ENCODE measurements around the gene SLC34A1.
"Not testable (repeated sequence)": the region's sequence is repeated elsewhere in the genome, so short reads cannot be mapped to it uniquely, and the experiment has no call there.

Gene SLC34A1

GRCh38 chr5:177369645-177370440, 14.4 kb upstream of the SLC34A1 start:
- no peak for DNase-seq

- DNase-seq, result peak; percentile 74 to 85
Measured at GRCh38 chr5:177370488-177371119, 13.6 kb upstream of the SLC34A1 start.

- no peak for DNase-seq
Measured at GRCh38 chr5:177371120-177372033, 12.9 kb upstream of the SLC34A1 start.

- no peak for DNase-seq
Measured at GRCh38 chr5:177372034-177372896, 12.0 kb upstream of the SLC34A1 start.

- no peak for DNase-seq
Measured at GRCh38 chr5:177372910-177373309, 11.3 kb upstream of the SLC34A1 start.

- DNase-seq, result no peak
Measured at GRCh38 chr5:177373806-177374205, 10.4 kb upstream of the SLC34A1 start.

GRCh38 chr5:177374211-177374610, 10.0 kb upstream of the SLC34A1 start:
- DNase-seq, result no peak

GRCh38 chr5:177375516-177375915, 8.7 kb upstream of the SLC34A1 start:
- DNase-seq, result not testable (repeated sequence)

- DNase-seq, result no peak
Measured at GRCh38 chr5:177376107-177376506, 8.1 kb upstream of the SLC34A1 start.

GRCh38 chr5:177377851-177378776, 6.1 kb upstream of the SLC34A1 start:
- no peak for DNase-seq

- DNase-seq, result no peak
Measured at GRCh38 chr5:177378884-177379883, 5.0 kb upstream of the SLC34A1 start.

GRCh38 chr5:177380805-177381126, 3.5 kb upstream of the SLC34A1 start:
- DNase-seq, result no peak

GRCh38 chr5:177382423-177383029, 1.7 kb upstream of the SLC34A1 start:
- DNase-seq, result peak in 1 of 2 experiments; percentile 30

GRCh38 chr5:177383181-177383580, 1.1 kb upstream of the SLC34A1 start:
- DNase-seq, result no peak

GRCh38 chr5:177385720-177386119, 1.5 kb downstream of the SLC34A1 start:
- no peak for DNase-seq

GRCh38 chr5:177386542-177386941, 2.3 kb downstream of the SLC34A1 start:
- DNase-seq, result no peak

GRCh38 chr5:177387405-177387804, 3.2 kb downstream of the SLC34A1 start:
- DNase-seq, result no peak

GRCh38 chr5:177388521-177389052, 4.4 kb downstream of the SLC34A1 start:
- no peak for DNase-seq

Data from NCI-H2081 (cell line).